A172 (cell line): Measurements from ENCODE around the gene MON2. TPM values are rescaled to one million over a fixed set of nuclear protein-coding genes. Genes with fewer than 3 reads are reported as not detected.

ENCODE experiments used
- total RNA-seq: library from RNA; depleted of rRNA; stranded (reverse); fragments of >200 nt; shearing (Covaris generic); gene quantifications from 2 replicates; pipeline ENCODE4 v1.2.3, GENCODE V29; 2014; rRNA removed

The MON2 gene
- total RNA-seq, 1 experiment from 2014 or later = 10.9 TPM

Other genes with a start within 250 kb of the MON2 start
- gene USP15, start 206.4 kb upstream of the MON2 start, total RNA-seq = 28.4 and 43.3 TPM in 2 replicates